Measurements from ENCODE around the gene FAM241B.

FAM241B gene

DNA sequence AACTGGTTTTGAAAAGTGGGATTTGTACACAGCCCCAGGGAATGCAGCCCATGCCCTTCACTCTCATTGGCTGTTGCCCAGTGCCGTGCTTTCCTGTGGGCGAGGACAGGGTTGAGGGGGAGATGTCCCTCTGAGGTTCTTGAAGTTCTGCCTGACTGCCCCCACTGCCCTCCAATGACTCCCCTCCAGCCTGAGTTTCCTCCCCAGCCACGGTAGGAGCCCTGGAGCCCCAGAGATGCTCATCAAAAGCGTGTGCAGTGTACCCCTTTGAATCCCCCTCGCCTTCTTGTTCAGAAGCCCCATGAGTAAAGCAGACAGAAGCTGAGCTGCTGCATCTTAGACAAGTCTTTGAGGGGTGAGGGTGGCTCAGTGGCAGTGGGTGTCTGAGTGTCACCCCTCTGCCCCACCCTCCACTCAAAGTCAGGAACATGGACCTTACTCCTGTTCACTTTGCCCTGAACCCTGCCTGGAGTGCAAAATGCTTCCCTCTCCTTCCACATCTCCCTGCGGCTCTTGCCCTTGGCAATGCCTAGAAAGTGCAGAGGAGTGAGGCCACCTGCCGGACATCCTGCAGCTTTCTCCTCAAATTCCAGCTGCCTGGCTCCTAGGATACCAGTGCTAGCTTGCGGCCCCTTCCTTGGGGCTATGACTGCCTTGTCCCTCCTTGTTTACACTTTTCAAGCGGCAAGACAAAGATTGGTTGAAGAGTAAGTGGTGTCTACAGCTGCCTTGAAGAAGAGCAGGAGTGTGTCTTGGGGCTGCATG is 19.9 kb downstream of the FAM241B start:
- no peak for FAIRE-seq

DNA sequence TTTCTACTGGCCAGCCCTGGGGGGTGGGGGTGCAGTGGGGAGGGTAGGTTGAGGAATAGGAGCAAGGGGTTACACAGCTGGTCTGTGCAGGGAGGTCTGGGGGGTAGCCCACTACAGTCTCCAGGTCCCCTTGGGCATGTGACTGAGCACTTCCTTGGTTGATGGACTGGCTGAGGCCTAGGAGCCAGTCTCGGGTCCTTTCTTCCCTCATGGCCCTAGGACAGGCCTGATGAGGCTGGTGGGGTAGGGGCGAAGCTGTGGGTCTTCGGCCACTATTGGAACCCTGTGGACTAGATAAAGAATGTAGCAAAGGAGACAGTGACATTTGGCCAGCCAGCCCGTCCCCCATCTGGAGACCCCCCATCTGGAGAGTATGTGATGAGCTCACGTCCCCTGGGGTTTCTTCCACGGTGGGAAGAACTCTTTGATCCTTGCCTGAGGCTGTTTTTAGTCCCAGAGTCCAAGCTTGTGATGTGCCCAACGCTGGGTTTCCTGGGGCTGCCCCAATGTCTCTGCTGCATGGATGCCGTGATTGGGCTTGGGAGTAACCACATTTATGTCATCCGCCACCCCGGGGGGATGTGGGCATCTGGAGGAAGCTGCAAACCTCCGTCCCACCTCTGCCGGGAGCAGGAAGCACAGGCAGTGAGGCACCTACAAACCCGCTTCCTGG is 20.7 kb downstream of the FAM241B start:
- no peak for FAIRE-seq

DNA sequence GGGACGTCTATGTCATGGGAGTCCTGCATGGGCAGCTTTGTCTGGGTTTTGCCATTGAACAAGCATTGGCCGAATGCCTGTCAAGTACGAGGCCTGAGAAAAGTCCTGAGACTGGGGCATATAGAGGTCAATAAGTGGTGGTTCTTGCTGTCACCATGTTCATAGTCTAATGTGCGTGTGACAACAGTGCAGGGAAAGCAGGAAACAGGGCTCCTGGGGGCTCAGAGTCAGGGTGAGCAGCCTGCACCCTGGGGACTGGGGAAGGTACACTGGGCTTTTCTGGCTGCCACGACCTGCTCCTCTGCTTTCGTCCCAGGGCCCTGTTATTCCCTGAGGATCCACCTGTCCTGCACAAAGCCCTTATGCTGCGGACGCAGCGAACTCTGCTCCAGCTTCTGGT is 21.3 kb downstream of the FAM241B start:
- no peak for FAIRE-seq

DNA sequence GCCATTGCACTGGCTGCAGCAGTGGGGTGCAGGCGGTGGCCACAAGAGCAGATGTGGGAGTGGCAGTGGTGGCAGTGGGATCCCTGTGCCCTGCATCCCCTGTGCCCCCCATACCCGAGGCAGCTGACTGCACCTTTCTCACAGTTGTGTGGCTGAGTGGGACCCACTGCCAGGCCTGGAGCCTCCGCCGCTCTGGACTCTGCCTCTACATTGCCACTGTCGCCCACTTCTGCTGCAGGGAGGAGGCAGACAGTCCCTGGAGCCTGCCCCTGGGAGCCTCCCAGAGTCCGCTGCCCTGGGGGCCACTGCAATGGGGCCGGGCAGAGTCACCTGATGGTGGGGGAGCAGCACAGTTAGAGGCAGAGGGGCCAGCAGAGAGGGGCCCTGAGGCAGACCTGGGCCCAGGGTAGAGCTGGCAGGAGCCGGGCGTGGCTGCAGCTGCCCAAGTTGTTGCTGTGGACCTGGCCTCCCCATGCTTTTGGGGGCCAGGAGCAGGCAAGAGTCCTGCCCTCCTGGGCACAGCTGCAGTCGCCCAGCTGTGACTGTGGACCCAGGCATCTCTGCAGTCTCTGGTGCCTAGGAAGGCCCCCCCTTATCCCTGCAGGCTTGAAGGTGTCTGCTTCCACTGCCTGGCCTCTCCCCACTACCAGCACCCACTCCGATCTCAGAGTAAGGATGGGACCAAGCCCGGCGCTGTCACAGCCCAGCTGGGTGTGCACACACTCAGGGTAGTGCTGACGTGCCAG is 22.2 kb downstream of the FAM241B start:
- no peak for FAIRE-seq

DNA sequence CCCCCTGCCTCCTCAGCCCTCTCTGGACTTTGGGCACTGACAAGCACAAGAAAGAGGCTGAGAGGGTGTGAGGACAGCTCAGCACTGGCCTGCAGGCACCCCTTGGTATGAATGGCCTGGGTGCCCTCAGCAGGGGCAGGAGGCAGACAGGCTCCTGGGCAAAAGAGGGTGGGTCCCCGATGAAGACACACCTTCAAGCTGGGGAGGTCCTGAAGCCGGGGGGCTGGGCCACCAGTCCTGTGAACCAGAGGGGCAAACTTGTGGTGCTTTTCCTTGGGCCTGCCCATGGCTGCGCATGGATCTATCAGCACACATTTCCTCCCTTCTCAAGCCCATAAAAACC is 22.8 kb downstream of the FAM241B start:
- no peak for FAIRE-seq

DNA sequence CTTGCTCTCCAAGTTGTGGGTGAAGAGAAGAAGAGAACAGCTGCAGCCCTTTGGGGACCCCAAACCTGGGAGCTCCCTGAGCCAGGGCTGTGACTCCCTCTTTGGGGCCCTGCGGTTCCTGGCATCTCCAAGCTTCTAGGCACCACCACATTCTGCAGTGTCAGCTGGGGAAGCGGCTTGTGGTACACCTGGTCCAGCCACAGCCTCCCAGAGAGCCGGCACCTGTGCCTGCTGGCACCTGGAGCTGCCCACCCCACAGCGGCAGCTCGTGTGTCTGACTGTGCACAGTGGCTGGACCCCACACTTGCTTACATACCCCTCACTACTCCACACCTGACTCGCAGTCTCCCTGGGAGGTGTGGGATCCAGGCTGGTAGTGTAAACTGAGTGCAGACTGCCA is 23.5 kb downstream of the FAM241B start:
- FAIRE-seq: no peak

DNA sequence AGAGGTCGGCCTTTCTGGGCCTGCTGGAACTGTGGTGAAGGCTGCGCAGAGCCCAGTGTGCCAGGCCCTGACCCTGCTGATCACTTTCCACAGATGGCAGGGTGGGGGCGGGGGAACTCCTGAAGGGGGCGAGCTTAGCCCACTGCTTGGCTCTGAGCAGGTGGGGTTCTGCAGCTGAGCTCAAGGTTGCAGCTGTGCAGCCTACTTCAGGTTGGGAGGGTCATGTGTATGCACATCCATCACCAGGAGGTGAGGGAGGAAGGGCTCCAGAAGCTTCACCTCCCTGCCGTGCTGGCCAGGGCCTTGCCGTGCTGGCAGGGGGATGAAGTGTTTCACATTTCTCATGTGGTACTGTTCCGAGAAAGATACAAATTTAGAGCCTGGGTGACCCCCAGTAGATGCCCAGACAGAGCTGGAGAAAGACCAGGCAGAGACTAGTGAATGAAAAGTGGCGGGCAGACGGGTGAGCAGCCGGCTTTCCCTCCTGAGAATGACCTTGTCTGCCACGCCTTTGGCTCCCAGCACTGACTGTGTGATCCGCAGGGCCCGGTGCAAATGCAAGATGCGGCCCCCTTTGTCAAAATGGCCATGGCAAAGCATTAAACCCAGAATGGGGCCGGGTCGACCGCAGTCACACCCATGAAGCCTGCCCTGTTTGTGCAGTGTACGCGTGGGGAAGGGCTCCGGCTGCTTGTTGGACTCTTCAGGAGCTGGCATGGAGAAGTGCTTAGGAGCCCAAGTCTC is 25.2 kb downstream of the FAM241B start:
- no peak for FAIRE-seq

DNA sequence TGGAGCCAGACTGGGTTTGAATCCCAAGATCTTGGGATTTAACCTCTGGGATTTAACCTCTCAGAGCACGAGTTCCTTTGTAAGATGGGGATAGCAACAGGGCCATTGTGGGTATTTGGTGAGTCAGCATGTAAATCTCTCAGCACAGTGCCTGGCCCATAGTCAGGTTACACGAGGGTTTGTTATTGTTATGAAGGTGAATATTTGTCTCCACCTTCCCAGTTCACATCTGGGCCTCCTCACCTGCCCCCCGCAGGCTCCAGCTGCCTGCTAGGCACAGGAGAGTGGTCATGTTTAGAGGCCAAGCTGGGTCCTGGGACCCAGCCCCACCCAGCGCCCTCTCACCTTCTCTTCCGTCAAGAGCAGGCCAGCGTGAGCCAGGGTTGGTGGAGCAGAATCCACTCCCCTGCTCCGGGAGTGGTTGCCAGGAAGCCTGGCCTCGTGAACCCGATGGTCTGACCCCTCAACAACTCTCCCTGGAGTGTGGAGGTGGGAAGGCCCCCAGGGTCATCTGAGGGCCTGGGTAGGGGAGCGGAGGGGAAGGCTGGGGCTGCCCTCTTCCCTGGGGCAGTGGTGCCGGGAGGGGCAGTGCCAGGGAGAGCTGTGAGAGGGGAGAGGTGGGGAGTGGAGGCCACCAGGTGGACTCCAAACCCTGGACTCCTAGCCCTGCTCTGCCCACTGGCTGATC is 26.0 kb downstream of the FAM241B start:
- FAIRE-seq: no peak

DNA sequence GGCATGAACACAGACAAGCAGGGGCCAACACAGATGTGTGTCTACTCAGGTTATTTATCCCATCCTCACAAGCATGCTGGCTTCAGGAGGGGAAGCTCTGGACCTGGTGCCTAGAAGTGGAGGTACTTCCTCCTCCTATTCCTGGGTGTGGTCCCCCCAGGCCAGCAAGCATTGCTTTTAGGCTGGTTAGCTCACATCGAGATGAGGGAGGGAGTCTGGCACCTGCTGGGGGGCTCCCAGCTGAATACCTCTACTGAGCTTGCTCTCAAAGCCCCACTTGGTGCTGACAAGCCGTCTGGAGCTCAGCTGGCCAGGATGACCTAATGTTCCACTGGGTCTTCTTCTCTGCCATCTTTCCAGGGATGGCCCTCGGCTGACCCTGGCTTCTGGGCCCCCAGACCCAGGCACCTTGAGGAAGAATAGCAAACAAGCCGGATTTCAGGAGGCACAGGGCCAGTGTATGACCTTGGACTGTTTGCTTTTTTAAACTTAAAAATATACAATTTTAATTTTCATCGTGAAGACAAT is 26.8 kb downstream of the FAM241B start:
- FAIRE-seq: no peak

DNA sequence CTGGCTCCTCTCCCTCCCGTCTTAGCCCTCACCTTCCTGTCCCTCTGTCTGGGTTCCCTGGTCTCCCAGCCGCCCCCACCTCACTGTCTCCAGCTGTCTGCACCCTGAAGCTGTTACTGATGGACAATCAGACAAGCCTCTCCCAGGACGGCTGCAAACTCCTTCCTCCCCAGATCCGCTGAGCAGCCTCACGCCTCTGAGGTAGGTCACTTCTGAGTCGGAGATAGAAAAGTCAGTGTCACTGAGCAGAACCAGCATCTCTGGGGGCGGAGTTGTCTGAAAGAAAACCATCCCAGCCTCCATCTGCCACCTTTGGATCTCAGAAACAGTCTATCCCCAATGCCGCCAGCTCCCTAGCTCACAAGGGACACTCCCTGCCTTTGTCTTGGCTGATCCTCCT is 27.4 kb downstream of the FAM241B start:
- no peak for FAIRE-seq

DNA sequence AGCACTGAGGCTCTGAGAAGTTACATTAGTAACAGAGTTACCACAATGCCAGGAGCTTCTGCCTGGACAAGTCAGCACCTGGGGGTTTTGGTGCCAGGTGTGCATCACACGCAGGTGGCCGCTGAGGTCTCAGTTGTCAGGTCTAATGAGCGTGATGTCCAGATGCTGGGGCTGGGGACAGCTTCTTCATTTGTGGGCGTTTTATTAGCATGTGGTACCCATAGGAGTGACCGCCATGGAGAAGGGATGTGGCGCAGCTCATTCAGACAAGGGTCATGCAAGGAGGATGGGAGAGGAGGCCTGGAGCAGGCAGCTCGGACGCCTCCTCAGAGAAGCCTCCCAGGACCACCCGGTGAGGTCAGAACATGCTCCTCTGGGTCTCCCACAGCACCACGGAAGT is 27.8 kb downstream of the FAM241B start:
- no peak for FAIRE-seq

DNA sequence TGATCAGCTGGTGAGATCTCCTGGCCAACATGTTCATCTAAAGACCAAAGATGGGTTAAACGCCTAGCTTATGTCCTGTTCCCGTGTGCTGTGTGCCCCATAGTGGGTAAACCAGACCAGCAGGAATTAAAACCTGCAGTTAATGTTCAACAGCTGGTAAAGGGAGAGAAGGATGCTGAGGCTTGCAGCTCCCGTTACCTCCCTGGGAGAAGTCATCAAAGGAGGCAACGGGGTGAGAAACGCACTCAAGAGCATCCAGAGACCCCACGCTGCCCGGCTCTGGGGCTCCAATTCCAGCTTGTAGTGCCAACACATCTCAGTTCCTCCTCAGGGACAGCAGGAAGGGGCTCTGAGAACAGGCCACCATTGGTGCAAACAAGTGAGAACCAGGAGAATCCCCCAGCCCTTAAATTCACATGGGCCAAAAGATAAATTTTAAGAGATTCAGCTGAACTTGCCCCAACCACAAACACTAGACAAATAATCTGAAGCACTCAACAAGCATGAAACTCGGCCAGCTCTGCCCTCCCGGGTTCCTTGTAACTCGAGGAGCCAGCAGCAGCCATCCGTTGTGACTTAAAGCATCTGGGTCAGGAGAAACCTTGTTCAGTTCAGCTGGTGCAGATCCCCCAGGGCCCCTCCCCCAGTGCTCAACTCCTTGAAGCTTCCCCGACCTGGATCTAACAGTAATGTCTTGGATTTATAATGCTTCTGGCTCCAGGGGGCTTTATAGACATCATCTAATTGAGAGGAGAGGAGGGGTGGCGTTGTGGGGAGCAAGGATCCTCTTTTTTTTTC is 29.4 kb downstream of the FAM241B start:
- no peak for FAIRE-seq

DNA sequence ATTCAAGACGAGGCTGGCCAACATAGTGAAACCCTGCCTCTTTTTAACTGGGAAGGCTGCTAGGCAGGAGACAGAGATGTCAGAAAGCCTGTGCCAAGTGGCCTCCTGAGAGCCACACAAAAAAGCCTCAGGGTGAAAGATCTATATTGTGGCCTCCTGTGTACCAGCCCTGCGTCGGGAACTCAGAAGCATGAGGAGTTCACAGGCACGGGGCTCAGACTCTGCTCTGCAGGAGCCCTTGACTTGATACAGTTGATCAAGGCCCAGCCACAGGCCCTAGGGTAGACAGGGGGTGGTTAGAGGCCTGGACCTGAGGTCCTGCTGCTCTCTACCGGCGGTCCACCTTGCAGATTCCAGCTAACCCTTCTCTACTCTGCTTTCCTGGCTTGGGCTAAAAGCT is 30.2 kb downstream of the FAM241B start:
- FAIRE-seq: no peak

DNA sequence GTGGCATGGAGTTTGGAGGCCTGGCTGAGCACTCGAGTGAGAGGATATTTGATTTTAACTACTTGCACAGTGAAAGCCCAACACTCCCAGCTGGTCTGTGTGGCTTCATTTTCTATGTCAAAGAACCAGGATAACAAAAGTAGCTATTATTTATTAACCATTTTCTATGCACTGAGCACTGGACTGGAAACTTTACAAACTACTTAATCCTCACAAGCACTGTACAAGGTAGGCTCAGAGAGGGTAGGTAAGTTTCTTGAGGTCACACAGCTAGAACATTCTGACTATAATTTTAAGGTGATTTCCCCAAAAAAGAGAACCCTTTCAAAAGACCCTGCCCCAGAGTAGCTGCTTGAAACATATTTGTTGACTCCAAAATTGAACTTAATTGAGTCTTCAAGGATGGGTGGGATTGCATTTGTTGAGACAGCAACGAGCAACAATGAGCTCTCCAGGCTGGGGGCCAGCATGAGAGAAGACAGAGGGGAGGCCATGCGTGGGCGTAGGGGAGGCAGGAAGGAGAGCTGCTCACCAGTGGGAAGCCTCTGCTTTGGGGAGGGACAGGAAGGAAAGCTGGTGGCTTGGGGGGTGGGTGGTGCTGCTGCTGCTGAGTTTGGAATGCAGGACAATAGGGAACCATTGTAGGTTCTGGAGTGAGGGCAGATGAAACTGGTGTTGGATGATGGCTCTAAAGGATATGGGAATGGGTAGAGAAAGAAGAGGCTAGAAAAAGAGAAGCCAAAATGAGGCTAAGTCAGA is 31.5 kb downstream of the FAM241B start:
- FAIRE-seq: no peak

DNA sequence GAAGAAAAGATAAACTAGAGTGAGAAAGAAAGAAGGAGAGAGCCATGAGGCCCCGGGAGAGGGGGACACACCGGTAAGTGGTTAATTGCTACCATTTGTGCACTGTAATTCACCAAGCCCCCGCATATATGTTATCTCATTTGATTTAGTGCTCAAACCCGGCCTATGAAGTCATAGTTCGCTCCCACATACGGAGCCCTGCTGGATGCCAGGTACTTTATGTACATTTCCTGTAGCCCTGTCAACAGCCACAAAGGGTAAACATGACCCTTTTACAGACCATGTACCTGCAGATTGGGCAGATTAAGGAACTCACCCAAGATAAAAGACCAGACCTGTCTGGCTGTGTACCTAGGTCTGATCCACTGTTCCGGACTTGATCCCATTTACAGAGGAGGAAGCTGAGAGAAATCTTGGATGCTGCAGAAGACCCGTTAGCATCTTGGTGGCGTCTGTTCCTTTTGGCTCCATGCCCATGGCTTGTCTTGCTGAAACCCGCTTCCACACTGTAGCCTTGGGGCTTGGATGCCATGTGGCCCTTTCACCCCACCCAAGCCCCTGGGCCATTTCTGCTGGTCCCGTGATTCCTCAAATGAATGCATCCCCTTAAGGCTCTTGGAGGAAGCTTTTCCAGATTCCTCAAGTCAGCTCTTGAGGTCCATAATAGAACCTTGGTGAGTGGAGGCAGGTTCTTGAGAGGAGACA is 32.3 kb downstream of the FAM241B start:
- FAIRE-seq: no peak

DNA sequence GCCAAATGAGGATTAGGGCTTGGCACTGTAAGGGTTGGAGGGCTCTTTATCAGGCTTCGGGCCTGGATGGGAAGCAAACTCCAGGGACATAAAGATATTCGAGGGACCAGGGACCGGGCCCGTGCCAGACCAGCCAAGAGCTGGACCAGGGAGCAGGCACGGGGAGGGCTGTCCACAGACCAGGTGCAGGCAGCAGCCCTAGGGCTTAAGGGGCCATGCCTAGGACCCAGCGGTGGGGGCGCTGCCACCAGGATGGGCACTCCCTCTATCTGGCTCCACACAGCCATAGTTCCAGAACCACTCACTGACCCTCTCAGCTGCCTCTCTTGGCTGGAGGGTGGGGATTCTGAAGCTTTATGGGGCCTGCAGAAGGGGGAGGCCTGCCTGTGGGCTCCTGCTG is 32.9 kb downstream of the FAM241B start:
- FAIRE-seq: no peak

DNA sequence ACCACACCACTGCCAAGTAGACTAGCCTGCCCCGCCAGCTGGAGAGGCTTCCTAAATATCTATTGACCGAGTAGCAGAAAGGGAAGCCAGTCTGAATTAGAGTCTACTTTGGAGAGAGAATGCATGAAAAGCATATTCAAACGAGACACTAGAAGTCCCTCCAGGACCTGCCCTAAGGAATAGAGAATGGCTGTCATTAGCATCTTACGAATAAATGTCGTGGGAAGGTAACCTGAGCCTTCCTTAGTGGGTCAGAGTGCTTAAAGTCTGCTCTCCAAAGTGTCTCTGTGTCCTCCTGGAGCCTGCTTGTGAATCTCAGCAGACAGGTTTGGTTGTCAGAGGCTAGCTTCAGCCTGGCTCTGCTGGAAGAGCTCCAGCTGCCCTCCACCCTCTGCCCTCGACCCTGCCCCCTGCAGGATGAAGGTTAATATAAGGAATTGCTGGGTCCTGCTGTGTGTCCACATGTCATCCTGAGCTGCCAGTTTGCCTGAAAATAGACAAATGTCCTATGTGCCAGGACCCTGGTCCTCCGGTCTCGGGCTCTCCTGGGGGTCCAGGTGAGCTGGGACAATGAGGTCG is 33.4 kb downstream of the FAM241B start:
- no peak for FAIRE-seq

DNA sequence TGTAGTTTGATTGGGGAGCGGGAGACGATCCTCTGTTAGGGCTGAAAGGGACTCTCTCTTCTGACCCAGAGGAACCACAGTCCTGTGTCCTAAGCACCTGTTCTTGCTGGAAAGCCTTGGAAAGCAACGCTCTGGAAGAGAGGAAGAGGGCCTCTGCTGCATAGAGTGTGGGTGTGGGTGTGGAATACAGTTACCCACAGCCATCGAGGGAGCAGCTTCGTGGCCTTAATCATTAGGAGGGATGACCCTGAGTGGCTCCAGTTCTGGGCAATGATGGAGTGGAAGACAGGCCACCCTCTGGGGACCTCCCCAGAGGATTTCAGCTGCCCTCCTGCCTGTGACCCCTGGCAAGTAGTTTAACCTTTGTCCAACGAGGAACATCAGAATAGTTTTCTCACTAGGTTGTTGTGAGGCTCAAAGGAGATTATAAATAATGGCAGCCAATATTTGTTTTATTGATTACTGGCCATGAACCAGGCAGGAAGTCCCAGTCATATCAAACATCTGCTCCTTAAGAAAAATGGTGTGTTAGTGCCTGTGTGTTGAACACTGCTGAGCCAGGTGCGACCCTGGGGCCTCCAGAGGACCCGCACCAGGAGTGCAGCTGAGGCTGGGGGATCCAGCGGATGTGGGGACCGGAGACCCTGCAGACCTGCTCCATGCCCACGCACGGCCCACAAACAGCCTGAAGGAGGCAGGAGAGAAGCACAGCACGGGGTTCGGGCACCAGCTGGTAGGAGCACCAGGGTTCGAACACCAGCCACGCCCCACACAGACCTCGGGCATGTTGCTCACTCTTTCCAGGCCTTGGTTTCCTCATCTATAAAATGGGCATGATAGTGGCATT is 35.6 kb downstream of the FAM241B start:
- no peak for FAIRE-seq

DNA sequence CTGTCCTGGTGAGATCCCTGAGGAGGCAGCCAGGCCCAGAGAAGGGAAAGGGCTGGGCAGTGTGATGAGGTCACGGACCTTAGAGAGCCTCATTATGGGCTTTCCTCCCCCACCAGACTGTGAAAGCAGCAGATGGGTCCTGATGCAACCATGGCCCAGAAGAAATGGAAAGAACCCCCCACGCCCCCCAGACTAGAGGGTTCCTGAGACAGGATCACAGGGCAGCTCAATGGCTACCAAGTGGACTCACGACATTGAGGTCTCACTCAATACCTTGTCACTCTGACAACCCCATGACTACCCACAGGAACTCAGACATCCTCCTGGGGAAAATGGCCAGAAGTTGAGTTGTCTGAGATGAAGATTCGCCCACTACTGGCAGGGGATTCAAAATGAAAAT is 36.7 kb downstream of the FAM241B start:
- no peak for FAIRE-seq

All from colon (tissue), 2 donors.